ENCODE results near the gene EPS8.

- TF ChIP-seq, protein P1, sequence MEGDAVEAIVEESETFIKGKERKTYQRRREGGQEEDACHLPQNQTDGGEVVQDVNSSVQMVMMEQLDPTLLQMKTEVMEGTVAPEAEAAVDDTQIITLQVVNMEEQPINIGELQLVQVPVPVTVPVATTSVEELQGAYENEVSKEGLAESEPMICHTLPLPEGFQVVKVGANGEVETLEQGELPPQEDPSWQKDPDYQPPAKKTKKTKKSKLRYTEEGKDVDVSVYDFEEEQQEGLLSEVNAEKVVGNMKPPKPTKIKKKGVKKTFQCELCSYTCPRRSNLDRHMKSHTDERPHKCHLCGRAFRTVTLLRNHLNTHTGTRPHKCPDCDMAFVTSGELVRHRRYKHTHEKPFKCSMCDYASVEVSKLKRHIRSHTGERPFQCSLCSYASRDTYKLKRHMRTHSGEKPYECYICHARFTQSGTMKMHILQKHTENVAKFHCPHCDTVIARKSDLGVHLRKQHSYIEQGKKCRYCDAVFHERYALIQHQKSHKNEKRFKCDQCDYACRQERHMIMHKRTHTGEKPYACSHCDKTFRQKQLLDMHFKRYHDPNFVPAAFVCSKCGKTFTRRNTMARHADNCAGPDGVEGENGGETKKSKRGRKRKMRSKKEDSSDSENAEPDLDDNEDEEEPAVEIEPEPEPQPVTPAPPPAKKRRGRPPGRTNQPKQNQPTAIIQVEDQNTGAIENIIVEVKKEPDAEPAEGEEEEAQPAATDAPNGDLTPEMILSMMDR (IDR thresholded peaks at IDR 0.05; ENCODE audit: low read length): no peak
- TF ChIP-seq EZH2 (optimal IDR thresholded peaks at IDR 0.05; ENCODE audit: low read depth, low read length) (no peak), EZH2phosphoT487 (IDR thresholded peaks at IDR 0.05; ENCODE audit: low read length) (no peak)
Observed at GRCh38 chr12:15599266-15600037, 189.7 kb downstream of the EPS8 start.

Data from MM.1S (cell line).